Measurements from ENCODE around the gene CGRRF1.

The CGRRF1 gene

DNA sequence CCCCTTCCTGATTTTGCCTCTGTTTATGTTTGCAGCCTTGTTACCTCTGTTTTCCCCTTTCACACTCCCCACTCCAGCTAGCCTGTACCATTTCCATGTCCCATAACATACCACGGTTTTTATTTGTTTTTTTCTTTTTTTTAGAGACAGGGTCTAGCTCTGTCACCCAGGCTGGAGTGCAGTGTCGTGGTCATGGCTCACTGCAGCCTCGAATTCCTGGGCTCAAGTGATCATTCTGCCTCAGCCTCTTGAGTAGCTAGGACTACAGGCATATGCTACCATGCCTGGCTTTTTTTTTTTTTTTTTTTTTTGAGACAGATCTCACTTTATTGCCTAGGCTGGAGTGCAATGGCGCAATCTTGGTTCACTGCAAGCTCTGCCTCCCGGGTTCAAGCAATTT, 38.8 kb downstream of the CGRRF1 start:
- DNase-seq (ENCODE audit: low spot score), result no peak

DNA sequence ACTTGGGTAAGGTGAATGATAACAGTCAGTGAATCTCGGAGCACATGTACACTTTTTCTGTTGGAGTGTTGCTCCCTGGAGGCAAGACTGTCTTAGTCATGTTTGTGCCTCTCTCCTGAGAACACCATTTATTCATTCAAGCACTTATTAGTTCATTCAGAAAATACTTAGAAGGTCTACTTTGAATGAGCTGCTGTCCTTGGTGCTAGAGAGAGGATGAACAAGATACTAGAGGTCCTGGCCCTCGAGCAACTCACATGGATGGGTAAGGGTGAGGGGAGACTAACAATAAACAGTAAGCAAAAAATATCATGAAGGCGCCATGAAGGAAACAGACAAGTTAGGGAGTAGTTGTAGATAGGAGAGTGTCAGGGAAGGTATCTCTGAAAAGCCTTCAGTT, 40.2 kb downstream of the CGRRF1 start:
- DNase-seq (ENCODE audit: low spot score), result no peak

DNA sequence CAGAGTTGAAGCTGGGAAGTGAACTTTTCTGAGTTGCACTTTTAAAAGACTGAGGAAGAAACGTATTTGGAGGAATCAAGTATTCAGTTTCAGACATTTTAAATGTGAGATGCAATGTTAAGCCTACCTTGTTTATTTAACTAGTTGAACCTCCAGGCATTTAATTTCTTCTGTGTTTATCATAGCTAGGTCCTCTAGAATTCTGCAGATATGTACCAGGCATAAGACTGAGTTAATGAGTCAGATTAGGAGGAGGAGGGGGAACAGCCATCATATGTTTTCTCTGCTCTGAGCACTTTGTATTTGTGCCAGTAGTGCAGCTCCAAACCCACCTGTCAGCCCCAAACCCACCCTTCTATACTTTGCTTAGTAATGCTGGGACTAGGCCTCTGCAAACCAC, 40.8 kb downstream of the CGRRF1 start:
- DNase-seq (ENCODE audit: low spot score), result no peak

DNA sequence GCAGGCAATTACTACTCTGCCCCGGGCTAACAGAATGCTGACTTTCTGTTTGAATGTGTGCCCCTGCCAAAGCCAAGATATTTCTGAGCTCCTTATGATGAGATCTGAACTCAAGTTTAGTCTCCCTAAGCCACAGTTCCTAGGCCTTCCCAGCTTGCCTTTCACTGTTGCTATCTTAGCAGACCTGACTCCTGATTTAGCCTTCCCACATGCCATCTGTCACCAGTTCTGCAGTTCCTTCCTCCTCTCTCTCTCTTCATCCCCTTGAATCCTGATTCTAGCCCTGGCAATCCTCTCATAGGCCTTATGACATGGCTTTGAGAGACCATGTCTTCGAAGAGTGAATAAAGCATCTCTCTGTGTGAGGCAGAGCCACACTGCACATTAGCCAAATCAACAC, 44.7 kb downstream of the CGRRF1 start:
- DNase-seq (ENCODE audit: low spot score), result no peak

DNA sequence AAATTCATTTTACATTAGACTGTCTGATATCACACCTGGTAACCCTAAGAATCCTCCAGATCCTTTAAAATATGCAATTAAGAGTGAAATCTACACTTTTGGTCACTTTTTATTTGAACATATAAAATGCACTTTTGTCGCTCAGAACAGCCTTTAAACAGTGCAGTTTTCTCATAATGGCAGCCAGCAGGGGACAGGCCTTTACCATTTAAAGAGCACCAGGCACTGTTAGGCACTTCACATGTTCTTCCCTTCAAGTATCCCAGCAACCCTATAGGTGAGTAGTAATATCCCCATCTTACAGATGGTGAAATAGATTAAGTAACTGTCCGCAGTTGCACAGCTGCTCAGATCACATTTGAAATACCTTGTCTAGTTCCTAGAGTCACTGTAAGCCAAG, 45.9 kb downstream of the CGRRF1 start:
- no peak for DNase-seq (ENCODE audit: low spot score)

DNA sequence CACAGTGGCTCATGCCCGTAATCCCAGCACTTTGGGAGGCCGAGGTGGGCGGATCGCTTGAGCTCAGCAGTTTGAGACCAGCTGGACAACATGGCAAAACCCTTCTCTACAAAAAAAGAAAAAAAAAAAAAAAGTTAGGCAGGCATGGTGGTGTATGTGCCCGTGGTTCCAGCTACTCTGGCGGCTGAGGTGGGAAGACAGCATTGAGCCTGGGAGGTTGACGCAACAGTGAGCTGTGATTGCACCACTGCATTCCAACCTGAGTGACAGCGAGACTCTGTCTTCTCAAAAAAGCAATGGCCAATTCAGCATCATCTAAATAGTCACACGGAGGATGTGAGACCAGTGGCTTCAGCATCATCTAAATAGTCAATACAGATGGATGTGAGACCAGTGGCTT, 46.8 kb downstream of the CGRRF1 start:
- DNase-seq (ENCODE audit: low spot score), result no peak

DNA sequence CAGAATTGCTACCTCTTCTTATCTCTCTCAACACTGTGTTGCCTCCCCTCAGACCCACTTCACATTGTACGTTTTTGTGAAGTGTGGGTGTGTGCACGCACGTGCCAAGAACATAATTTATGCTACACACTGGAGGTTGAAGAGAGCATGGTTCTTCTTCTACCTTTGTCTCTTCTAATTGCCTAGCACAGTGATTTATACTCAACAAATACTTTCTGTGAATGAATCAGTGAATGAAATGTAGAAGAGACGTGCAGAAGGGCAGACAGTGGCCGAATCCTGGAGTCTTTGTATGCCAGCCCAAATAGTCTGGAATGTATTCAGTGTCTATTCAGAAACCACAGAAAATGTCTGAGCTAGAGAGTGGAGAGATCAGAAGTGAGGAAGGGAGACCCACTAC, 52.6 kb downstream of the CGRRF1 start:
- DNase-seq (ENCODE audit: low spot score), result no peak

DNA sequence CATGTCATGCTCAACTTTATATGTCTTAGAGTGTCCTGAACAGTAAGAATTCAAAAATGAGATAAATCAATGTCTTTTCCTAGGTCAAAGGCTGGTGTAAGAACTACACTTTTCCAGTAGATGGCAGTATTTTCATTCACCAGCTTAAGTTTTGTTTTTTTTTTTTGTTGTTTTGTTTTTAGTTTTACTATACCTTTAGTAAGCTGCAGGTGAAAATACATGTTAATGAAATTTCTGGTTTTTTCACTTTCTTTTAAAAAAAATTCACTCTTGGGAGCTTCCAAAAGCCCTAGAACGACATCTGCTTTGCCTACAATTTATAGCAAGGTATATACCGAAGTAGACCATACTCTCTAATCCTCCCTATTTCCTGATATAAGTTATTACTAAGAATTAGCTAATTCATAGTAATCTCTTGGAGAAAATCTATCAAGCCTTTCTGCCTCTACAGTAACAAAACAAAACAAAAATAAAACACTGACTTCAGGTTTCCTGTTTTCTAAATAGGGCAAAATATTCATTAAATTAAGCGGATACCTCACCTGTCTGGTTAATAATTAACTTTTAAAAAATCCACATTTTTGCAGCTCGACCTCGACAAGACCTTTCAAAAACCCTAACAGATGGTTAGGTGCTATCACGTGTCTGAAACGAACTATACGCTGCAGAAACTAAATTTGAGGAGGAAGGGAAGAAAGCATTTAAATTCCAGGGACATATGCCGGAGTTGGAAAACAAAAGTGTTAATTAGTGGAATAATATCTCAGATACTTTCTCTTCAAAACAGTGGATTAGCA, 54.6 kb downstream of the CGRRF1 start:
- peak; percentile 50 for DNase-seq (ENCODE audit: low spot score)

DNA sequence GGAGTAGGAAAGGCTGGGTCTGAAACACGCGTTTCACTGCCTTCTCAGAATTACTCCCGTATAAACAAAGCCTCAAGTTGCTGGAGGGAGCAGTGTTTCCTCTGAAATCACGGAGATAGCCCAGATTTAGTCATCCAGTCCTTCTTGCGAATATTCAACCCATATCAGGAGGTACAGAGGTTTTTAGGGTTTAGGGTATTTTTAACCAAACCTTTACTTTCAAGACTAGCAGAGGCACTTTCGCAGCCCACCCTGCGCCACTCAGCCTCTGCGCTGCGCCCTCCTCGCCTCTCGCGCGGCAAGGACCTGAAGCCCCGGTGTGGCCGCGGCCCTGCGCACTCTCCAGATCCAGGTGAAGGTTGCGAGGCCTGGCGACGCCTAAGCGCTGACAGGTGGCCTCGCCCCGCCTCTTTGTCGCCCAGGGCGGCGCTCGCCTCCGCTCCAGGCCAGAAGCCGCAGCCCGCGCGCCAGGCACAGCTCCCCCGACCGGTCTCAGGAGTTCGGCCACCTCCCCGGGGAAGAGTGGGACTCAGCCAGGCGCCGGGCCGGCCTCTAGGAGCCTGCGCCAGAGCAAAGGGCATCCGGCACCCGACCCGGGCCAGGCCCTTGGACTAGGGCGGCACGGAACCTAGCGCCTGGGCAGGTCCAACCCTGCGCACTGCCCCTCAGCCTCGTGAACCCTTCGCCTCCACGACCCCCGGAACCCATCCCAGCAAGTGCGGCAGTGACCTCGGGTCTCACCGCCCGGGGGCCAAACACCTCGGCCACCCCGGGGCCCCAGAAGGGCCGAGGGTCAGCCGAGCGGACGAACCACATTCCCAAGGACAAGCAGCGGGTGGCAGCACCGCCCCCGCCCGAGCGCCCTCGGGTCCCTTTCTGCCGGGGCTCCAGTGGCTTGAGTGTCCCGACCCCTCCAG, 55.4 kb downstream of the CGRRF1 start:
- DNase-seq (ENCODE audit: low spot score), result peak; percentile 62

DNA sequence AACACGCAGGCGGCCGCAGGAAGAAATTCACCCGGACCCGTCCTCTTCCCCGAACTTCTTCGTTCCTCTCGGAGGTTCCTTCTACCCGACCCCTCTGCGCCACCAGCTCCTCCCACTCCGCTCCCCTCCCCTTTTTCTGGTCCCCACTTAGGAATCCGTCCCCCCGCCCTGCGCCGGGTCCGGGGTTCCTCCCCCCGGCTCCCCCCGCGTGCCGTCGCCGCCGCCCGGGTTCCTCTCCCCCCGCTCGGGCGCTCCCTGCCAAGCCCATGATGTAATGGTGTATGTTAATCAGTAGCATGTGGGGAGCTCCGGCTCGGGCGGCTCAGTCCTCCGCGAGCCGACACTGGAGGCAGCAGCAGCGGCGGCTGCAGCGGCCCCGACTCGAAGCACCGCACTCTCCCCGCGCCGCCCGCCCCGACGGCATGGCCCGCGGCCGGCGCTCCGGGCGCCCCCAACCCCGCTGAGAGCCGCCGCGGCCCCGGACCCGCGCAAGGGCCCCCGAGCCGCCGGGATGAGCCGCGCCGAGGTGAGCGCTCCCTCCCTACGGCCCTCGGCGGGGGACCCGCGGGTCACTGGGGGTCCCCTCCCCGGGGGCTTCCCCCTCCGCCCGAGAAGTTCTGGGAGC, 56.2 kb downstream of the CGRRF1 start:
- DNase-seq (ENCODE audit: low spot score), result peak; percentile 90

DNA sequence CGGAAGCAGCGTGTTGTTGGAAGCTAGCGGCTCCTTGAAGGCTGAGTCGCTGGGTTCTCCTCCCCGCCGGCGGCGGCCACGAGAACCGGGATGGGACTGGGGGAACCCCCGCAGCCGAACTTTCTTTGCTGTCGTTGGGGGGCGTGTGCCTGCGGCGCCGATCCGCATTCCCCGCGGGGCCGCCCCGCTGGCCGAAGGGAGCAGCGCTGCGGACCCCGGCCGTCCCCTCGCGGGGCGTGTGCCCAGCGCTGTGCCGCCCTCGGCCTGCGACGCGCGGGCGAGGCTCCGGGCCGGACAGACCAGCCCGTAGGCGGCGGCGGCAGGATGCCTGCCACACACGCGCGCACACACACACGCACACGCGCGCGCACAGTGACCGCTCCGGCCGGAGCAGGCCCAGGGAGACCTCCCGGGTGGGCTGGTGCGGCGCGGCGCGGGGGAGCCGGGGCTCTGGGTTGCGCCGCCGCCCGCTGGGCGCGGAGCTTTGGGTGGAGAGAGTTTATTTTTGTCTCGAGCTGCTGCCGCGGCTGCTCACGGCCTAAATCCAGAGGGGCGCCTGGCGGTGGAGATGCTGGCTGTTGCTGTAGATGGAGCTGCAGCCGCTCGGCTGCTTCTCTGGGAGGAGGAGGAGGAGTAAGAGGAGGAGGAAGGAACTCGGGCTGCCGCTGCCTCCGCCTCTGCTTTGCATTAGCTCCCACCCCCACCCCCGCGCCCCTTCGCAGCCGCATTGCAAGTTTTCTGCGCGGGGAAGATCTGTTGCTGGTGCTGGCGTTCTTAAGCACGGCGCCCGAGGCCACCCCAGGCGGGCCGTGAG, 56.9 kb downstream of the CGRRF1 start, which contains the start of gene SAMD4A:
Gene SAMD4A, plus strand, starts transcription at position 719 of the 814 bp plus-strand sequence. CDS start 789 bp downstream, outside the sequence.
- DNase-seq (ENCODE audit: low spot score), result peak; percentile 77

DNA sequence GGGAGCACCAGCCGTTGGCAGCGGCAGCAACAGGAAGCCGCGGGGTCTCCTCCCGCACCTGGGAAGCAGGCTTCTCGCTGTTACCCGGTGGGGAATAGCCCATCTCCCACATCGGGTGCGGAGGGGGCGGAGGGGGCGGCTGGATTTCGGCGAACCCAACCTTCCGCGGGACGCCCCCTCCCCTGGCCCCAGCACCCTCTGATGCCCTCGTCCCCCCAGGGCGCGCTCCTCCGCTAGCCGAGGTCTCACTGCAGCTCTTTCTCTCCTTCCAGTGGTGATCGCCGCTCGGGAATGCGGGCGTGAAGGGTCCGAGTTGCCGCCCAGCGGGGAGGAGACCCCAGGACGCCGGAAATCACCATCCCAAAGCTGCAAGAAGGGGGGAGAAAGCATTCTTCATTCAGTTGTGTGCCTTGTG, 57.5 kb downstream of the CGRRF1 start:
- DNase-seq (ENCODE audit: low spot score), result no peak

DNA sequence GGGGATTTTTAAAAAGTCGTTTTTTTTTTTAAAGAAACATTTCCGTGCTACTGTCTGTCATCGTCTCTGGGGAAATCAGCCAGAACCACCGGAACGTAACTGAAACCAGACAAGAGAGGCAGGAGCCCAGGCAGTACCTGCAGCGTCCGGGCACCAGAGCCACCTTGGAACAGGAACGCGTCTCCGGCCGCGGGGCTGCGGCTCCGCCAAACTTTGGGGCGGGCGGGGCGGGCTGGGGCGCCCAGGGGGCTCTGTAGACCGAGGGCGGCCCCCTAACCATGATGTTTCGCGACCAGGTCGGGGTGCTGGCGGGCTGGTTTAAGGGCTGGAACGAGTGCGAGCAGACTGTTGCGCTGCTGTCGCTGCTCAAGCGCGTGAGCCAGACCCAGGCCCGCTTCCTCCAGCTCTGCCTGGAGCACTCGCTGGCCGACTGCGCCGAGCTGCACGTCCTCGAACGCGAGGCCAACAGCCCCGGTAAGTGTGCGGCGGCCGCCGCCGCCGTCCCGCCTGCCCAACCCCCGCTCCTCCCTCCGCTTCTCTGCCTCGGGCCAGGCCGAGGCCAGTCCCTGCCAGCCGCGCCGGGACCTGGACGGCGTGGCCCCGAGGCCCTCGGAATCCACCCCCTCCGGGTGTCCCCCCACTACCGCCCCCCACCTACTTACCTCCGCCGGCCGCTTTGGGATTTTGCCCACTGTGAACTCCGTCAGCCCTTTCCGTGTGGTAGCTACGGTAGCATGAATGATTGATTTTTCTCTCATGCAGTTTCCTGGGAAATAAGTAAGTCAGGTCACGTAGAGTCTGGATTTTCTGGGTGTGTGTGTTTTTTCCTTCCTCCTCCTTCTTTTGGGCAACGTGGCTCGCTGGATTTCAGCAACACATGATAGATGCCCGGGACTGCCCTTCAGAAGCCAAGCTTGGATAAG, 58.2 kb downstream of the CGRRF1 start:
- peak; percentile 49 for DNase-seq (ENCODE audit: low spot score)

DNA sequence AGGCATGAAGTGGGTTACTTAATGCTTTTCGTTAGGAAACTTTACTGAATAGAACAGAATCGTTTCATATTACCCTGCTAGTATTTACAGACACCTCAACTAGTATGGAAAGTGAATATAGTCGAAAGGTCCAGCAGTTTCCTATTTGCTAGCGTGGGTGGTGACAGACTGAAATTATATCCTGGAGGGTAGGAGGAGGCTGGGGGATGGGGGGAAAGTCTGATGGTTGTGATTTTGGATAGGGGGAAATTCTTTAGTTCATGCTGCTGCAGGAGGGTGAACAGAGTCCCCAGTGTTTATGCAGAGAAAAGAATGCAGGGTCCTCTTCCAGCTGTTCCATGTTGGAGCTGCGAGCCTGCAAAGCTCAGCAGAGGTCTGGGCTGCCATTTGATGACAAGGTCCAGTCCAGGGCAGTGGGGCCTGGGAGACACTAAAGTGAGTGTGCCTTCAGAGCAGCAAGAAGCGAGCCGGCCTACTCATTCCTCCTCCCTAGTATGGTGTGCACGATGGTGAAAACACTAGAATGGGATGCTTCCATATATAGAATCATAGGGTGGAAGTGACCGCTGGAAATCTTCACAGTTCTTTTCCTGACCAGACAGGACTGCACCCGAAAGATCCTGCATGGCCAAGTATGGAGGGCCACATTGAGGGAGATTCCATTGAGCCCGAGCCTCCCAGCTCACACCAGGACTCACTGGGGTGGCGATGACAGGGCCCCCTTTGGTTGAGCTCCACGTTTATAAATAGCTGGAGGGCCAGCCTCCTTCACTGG, 59.3 kb downstream of the CGRRF1 start:
- DNase-seq (ENCODE audit: low spot score), result no peak

DNA sequence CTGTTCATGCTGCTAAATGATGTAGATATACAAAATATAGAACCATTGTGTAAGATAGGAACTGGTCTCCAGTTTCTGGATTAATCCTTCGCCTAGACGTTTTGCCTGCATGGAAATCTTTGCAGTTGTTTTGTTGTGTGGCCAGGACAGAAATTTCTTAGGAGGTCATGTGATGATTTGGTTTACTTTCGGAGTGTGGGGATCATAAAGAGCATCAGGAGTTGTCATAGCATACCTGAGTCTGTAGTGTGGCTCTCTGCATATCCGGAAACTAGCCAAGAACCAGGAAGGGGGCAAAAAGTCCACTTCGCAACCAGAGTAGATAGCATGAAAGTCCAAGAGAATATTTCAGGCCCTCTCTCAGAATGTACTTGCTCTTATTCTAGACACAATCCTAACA, 60.3 kb downstream of the CGRRF1 start:
- no peak for DNase-seq (ENCODE audit: low spot score)

DNA sequence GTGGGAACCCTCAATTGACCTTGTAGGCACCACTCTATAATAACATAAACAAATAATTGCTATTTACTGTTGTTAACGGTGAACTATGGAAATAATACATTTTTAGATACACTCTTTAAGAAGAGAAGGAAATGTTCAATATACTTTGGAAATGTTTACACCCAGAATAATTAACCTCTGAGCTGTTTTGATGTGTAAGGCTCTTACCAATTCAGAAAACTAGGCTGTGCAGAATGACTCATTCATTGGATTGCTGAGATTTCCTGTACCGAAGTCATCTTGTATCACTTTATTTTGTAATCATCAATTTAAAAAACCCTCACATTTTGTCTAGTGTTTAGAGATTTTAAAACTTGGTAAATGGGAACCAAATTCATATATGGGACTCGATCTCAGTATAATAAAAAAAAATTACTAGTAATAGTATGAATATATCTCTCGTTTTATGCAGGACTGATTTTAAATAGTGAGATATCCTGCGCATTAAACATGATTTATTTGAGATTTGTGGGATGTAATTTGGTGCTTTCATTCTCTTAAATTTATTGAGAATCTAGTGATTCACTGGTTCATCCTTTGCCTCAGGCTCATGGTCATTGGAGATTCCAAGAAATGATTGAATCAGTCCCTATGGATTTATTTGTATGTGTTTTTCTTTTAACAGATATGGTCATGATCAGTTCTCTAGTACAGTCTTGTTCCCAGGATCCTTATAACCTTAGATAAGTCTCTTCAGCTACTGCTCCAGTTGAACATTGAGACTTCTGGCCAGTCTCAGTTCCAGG, 61.1 kb downstream of the CGRRF1 start:
- DNase-seq (ENCODE audit: low spot score), result no peak

DNA sequence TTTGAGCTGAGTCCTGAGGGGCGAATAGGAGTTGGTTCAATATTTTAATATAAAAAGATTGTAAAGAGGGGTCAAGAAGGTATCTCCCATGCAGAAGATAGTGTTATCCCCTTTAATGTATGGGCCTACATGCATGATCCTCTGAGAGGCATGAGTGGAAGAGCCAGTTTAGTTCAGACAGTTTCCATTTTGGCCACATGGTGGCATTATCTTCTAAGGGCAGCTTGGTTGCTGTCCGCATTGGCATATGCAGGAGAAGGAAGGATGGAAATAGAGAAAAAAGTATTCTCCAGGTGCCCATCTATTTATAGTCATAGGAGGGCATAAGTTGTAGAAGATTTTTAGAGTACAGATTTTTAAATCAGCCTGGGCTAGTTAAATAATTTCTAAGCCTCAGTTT, 62.6 kb downstream of the CGRRF1 start:
- DNase-seq (ENCODE audit: low spot score), result no peak

DNA sequence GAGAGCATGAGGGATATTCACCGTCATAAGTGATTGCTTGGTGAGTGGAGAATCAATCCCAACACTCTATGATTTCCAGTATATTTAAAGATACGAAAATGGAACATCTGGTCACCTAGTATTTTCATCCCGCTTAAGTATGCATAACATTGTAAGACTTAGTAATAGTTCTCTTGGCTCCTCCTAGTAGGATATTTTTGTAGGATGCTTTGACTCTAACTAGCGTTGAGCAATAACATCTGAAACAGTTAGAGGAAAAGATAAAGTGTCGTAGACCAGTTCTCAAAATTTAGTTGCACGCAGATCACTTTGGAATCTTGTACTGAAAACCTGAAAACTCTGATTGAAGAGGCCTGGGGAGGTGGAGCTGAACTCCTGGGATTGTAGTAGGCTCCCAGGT, 64.8 kb downstream of the CGRRF1 start:
- no peak for DNase-seq (ENCODE audit: low spot score)

DNA sequence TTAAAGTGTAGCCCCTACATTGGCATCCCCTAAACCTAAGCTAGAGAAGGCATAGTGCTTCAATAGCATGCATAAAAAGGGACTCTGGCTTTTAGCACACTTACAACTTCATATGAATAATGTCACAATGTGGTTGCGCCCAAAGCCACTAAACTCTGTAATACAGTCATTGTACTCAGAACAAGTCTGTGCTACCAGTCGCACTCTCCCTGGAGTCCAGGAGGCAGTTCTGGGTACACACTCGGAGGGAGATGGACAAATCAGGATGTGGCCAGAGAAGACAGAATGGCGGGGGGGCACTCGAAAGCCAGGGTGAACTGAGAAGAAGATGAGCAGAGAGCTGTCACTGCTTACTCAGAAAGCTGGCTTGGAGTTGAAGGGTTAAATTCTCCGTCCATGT, 67.8 kb downstream of the CGRRF1 start:
- no peak for DNase-seq (ENCODE audit: low spot score)

Measured in globus pallidus (tissue), 1 donor.